ENCODE data around the gene MXRA5. TPM values are rescaled to one million over a fixed set of nuclear protein-coding genes. Genes with fewer than 3 reads are reported as not detected.

Gene MXRA5
- total and polyA plus RNA-seq, 2 of the 8 experiments (the other 6 are each of a cell fraction or from before 2014, with no cell fraction given): 0.56 to 1.7 TPM

DNA sequence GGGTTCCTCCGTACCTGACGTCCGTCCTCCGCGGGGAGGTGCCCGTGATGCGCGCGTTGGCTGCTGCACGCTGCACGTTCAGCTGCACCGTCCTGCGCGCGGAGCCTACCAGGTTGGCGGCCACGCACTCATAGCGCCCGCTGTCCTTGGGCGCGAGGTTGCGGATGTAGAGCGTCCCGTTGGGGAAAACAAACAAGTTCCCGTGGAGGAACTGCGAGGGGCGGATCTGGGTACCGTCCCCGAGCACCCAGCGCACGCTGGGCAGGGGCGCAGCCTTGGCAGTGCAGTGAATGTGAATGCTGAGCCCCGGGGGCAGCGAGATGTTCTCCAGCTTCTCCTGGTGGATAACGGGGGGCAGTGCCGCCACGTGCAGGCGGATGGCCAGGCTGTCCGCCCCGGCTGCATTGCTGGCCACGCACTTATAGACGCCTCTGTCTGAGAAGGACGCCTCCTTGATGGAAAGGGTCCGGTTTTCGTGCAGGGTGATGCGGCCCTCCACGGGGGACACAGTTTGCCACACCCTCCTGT lies 29.2 kb downstream of the MXRA5 start (continued):
- TF ChIP-seq EP300 (IDR thresholded peaks at IDR 0.05; ENCODE audit: borderline replicate concordance in 1 of 2, low read depth in 2 of 2, low read length in 2 of 2) (no peak), BRCA1 (IDR thresholded peaks at IDR 0.05; ENCODE audit: low read depth, low read length) (no peak), POLR2A (IDR thresholded peaks at IDR 0.05; ENCODE audit: control extremely low read depth in 1 of 2, low read depth in 2 of 2, low read length in 2 of 2) (no peak), TAF1 (IDR thresholded peaks at IDR 0.05; ENCODE audit: low read depth, low read length) (no peak), RNF2 (IDR thresholded peaks at IDR 0.05; ENCODE audit: borderline replicate concordance, low read depth, low read length, missing control alignments, poor library complexity, severe bottlenecking) (no peak)
